HG03175 (cell line): Measurements from ENCODE around the gene MLC1.

Source experiments
- ATAC-seq: cut with Tn5 transposase; IDR thresholded peaks from one replicate; pipeline ENCODE4 v1.9.1; 2021; ENCODE audit warnings: mild to moderate bottlenecking, moderate library complexity; ENCODE audit not compliant: unreplicated experiment

Gene MLC1

DNA sequence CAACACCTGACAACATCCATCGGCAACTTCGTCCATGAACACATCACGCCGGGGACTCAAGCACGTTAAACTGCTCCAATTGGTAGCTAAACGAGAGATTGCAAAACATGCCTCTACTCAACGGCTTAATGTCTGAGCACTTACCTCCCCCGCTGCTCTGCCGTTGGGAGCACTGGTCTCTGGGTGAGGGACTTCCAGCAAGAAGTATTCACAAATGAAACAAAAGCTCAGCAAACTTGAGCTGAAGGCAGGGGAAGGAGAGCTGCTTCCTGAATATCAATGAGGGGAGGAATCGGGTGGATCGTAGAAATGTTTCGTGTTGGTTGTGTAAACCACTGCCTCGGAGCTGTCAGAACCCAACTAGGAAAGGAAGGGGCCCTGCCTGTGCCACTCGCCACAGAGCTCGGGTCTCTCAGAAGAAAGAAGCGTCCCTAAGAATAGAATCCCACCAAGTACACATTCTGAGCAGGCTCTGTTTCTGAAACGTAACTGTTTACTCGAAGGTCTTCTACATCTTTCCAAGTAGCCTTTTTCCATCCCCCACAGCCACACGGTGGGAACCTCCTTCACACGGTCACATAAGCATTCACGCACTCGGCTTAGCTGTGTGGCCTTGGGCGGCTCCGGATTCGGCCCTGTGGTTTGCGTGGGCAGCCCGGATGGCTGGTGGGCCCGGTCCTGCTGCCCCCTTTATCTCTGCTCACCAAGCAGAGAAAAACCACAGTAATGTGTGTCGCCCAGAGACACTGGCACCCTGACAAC, at the start of gene MLC1:
Gene MLC1 (minus strand): TSS at position 216 of the 762 bp plus-strand sequence. CDS start 524 bp downstream, outside the sequence.
- no peak for ATAC-seq

DNA sequence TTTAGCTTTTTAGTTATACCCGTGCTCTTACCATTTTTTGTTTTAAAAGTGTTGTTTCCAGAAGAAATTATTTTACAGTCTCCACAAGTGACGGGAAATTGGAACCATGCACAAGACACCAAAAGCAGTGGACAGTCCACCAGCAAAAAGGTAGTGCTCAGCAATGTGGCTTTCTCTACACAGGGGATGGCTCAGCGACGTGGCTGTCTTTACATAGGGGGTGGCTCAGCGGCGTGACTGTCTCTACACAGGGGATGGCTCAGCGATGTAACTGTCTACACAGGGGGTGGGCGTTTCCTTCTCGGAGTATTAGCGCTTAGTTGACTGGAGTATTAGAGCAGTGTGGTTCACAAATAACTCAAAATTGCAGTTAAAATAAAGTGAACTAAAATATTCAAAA, 49.3 kb upstream of the MLC1 start:
- ATAC-seq: no peak

DNA sequence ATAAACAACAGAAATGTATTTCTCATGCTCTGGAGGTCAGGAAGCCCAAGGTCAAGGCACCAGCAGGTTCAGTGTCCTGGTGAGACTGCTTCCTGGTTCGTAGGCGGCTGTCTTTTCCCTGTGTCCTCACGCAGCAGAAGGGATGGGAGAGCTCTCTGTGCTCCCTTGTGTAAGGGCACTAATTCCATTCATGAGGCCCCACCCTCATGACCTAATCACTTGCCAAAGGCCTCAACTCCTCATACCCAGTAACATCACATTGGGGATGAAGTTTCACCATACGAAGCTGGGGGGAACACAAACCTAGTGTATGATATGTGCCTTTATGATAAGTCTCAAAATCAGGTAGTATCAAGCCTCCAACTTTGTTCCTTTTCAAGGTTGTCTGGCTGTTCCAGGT, 46.7 kb upstream of the MLC1 start:
- no peak for ATAC-seq

DNA sequence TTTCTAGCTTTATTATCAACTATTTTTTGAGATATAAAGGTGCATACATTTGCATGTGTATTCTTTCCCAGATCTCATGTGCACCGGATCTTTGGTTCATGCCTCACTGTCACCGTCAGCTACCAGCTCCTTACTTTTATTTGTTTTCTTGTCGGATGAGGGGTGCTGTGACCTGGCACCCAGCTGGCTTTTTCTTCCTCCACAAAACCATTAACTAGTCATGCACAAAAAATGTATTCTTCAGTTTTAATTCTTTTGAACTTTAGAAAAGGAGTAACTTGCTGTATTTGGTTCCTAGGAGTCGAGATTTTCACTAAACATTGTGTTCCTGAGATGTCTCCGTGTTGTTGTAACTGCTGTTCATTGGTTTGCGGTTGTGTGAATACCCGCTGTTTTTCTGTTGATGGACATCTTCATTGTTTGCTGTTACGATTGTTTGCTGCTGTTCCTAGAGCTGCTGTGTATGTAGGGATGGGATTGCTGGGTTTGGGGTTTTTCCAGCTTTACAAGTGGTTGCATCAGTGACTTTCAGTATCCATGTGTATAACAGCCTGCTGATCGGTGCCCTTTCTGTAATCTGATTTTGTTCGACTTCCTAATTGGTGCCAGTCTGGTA, 44.0 kb upstream of the MLC1 start:
- ATAC-seq: no peak

DNA sequence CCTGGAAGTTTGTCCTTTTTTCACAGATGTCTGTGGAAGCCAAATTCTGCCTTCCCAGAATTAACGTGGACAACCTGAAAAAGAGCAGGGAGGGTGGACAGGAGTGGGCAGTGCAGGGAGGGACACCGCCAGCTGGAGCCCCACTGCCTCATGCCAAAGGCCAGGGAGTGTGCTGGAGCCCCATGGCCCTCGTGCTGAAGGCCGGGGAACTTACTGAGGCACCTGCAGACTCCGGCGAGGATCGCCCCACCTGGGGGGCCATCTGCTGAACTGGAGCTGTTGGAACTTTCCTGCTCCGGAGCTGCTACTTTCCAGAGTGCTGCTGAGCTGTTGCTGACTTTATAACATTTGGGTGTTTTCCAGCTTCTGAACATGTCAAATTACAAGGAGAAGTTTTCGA, 39.8 kb upstream of the MLC1 start:
- no peak for ATAC-seq

DNA sequence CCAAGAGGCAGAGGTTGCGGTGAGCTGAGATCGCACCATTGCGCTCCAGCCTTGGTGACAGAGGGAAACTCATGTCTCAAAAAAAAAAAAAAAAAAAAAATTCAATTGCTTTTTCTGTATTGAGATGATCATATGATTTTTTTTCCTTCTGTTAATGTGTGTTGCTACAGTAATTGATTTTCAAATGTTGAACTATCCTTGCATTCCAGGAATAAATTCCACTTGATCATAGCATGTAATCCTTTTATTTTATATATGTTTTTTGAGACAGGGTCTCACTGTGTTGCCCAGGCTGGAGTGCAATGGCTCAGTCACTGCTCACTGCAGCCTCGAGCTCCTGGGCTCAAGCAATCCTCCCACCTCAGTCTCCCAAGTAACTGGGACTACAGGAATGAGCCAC, 37.9 kb upstream of the MLC1 start:
- ATAC-seq: no peak

DNA sequence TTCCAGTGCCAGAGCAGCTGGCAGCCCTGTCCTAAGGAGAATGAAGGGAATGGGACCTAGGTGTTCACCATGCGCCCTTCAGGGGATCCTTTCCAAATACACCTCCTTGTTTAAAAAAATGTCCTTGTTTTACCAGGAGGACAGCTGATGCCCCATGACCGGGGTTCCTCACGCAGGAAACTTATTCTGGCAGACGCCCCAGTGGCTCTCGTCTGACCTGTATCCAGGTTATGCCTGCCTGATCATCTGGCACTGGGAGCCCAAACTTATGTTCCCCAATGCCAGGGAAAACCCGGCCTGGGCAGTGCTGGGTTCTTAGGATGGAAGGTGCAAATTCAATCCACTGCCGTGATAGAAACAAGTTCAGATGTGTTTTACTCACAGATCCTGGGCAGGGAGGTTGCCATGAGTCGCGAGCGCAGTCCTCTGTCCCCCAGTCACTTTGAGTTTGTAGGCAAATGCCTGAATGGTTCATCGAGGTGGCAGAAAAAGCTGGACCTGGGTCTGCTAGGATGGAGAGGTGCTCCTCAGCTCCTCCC, 36.0 kb upstream of the MLC1 start:
- ATAC-seq: no peak

DNA sequence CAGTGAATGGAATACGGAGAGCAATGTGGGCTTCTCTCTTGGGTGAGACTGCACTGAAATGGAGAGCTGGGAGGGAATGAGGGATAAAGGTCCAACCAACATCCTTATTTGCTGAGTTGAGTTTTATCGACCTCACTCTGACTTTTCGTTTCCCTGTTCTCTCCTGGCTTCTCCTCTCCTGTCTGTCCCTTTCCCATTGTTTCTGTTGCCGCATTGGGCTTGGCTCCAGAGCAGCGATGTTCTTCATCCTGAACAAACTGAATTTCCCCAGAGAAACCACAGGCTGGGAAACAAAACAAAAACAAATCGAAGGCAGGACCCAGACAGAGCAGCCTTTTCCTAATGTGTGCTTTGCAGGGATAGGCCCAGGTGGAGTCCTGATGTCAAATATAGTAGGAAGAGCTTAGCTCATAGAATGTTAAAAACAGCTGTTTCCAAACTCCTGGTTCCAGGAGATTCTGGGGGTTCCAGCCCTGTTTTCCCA, 34.6 kb upstream of the MLC1 start:
- ATAC-seq: no peak

DNA sequence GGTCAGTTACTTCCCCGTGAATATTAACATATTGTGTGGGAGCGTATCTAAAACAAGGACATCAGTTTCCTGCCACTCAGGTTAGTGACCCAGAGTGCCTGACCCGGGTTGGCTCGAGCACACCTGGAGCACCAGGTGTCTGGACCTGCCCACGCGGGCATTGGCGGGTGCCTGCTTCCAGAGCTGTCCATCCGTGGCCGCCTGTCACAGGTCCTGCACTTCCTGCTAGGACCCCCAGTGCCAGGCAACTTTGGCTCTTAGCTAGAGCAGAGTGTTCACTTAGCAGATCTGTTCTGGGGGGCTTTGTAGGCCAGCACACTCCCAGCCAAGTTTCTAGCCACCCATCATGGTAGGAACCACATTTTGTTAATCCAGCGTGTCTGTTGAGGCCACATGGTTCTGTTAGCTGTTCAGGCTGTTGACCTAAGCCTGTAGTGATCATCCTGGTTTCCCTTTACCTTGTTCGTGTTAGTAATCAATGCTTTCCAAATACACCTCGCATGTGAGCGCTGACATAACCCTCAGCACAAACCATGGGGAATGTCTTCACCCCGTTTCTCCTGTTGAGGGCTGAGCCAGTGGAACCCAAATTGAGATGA, 34.0 kb upstream of the MLC1 start:
- no peak for ATAC-seq

DNA sequence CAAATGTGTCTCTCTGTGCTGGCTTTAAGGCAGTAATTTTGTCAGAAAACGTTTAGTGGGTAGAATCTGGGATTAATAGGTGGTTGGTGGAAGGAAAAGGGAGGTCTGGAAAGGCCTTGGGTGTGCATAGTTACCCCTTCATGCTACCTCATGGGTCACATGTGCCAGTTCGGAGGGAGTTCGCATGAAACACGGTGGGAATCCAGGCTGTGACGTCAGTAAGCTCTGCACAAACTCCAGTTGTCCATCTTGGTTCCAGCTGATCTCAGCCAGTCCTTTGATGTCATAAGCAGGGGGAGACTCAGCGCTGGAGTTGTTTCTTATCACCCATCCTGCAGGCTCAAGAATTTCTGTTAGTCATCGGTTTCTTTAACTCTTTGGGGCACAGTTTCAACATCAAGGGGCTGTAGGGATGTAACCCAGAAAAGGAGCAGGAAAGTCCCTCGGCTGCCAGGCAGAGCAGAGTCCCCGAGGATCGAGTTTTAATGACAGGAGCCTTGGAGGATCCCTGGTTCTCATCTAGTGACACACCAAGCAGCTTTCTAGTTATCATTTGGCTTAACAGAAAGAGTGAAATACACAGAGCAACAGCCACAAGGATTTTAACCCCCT, 33.4 kb upstream of the MLC1 start:
- no peak for ATAC-seq

DNA sequence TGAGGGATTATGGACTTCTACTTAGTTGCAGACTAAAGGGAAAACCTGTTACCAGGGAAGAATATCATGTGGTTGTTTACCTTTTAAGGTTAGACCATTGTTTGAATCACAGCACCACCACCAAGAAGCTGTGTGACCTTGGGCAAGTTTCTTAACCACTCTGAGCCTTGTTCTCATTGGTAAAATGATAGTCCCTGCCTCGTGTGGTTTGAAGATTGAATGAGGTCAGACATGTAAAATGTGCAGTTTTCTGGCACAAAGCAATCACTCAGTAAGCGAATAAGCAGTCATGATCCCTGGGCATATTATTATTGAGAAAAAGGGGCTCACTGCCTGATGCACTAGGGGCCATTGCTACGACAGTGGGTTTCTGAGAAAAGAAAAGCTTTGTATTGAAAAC, 32.9 kb upstream of the MLC1 start:
- no peak for ATAC-seq

DNA sequence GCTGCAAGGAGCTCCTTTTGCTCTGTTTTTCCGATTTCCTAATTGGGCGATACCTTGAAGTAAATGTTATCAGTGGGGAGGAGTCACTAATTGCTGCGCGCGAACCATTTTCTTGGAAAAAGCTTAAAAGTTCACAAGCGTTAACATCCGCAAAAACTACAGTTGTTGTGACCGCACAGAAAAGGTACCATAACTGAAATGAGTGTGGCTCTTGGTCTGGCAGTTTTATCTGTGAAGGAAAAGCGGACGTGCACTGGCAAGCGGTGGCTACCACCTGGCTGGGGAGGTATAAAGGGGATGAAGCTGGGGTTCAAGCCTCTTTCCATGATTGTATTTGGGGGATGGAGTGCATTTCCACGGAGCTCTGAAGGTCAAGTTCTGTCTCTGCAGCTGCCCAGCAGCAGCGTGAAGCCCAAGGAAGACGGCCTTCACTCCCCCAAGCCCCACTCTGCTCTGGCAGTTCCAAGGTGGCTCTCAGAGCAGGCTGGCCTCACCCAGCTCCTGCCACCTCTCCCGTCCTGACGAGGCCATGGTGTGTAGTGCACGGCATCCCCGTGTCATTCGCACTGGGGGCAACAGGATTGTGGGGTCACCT, 32.0 kb upstream of the MLC1 start:
- no peak for ATAC-seq

DNA sequence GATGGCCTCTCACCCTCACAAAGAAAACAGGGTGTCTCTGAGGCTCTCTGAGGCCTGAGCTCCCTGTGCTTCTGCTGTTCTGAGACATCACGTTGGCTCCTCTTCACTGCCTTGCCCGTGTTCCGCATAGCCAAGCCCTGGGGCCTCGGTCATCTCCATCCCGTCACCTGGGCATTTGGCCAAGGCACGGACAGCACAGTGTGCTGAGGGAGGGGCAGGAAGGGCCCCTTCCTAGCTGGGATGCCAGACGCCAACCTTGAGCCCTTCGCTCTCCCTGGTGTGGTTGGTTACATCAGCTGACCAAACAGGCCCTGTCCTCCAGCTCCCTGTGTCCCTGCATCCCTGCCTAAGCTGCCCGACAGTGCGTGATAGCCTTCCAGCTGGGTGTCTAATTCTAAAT, 30.5 kb upstream of the MLC1 start:
- no peak for ATAC-seq

DNA sequence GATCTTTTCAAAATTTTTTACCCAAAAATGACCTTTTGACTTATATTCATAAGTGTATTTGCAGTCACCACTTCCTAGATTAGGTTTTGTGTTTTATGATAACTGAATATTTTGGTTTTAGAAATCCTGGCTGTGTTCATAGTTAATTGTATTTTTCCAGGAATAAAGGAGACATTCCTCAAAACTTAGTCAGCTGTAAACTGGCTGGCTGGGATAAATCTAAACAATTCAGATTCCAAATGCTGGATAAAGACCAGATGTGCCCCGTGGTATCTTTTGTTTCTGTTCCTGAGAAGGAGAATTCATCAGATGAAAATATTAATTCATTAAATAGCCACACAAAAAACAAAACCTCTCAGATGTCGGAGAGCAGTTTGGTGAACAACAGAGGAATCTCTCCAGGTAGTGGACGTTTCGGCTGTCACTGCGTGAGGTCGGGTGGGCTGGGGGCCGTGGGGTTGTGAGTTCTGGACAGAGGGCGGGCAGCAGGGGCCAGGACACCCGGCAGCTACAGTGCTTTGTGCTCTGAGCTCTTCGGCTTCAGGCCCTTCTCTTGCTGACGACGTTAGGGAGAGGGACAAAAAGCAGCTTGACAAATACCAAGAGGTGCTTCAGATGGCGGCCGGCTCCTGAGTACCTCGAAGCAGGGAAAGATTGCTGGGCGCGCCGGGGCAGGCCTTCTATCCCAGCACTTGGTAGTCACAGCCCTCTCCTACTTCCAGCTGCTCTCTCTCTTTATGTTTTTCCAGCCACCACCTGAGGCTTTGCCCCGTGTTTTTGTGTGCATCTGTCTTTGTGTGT, 29.2 kb upstream of the MLC1 start:
- no peak for ATAC-seq

DNA sequence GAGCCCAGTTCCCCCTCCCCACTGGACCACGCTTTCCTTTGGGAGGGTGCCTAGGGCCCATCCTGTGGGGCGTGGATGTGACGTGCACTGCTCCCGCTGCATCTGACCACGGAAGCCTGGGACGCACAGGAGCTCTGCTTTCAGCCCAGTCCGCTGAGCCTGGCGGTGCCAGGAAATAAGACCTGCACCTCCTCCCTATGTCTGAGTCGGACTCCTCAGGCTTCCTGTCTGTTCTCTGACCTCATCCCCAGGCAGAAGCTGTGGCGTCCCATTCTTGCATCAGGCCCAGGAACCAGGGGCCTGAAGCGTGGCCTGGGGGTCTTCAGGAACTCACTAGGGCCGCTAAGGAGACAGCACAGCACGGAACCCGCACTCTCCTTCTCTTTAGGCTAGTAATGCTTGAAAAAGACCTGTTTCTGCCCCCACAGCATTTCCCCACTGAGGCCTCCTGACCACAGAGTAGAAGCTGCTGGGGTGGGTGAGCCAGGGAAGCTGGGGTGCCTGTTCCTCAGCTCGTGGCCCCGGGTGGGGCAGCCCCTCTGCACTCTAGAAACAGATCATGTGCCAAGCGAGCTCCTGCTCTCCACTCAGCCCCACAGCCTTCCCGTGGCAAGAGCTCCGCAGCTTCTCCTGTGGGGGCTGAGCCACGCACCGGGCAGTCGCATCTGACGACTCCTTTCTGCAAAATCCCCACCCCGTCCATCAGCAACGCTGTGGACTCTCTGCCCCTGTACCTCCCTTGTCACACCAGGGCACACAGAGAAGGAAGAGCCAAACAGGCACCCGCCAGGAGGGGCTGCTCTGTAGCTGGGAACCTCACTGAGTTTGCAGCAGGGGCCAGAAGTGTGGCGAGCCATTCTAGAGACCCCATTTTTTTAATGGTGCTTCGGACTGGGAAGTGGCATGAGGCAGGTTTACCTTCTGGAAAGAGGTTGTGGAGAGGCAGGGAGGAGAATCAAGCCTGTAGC, 27.2 kb upstream of the MLC1 start:
- ATAC-seq: no peak

DNA sequence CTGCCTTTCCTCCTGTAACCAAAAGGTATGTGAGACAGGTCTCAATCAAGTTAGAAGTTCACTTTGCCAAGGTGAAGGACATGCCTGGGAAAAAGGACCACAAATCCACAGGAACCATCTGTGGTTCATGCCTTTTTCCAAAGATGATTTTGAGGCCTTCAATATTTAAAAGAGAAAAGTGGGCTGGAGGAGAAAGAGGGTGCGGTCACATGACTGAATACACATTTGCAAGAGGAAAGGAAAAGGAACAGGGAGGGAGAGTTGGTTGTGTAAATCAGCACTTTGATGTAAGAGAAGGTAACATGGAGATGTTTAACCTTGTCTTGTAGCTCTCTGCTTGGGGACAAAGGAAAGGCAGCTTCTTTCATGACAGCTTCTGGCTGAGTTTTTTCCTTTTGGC, 25.8 kb upstream of the MLC1 start:
- ATAC-seq: no peak

DNA sequence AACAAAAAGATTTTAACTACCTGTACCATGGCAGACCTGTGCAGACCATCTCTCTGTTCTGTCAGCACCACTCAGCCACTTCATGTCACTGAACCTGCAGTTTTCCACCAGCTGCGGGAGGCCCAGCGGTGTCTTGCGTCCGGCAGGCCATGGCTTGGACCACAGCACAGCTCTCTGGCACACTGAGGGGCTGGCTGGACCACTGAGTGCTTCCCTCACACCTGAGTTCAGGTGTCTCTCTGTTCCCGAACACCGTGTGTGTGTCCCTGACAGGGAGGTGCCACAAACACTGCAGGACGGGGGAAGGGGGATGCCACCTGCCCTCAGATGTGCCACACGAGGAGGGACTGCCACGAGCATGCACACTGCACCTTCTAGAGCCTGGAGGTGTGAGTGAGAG, 22.3 kb upstream of the MLC1 start:
- no peak for ATAC-seq

DNA sequence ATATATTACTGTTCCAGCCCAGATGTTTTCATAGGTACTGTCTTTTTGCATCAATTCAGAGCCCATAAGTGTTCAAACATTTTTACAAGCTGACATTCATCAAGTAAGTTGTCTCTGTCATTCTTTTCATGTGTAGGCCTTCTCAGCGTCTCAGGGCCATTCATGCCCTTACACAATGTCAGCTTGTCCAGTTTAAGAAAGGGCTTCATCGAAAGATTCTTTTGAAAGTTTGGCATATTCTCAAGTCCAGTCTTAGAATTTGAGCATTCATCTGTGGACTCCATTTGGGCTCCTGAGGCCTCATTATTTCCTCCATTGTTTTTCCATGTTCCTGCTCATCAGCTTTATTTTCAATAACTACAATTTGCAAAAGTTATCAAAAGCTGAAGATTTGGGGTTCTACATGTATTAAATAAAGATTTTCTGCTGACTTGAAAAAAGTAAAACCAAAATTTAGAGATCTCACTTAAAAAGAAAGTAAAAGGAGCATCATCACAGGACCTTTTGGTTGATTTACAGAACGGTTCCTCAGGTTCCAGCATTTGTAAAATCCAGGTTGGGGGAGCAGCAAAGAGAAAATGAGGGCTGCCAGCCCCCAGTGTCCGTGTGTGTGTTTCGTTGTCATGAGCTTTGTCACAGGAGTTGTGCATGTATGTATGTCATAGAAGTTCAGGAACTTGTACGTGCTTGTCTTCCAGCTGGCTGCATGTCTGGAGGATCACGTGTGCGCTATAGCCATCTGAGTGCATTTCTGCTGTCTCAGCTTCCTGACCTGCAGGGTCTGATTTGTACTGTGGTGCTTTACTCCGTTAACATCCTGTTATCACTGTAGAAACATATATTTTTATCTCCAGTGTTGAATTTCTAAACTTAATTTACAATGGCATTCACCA, 20.2 kb upstream of the MLC1 start:
- no peak for ATAC-seq
